ENCODE measurements around the gene NAA25. TPM values are rescaled to one million over a fixed set of nuclear protein-coding genes. Genes with fewer than 3 reads are reported as not detected.

The NAA25 gene
- polyA plus RNA-seq, 1 donor from 2014 or later, result 30.7 TPM

DNA sequence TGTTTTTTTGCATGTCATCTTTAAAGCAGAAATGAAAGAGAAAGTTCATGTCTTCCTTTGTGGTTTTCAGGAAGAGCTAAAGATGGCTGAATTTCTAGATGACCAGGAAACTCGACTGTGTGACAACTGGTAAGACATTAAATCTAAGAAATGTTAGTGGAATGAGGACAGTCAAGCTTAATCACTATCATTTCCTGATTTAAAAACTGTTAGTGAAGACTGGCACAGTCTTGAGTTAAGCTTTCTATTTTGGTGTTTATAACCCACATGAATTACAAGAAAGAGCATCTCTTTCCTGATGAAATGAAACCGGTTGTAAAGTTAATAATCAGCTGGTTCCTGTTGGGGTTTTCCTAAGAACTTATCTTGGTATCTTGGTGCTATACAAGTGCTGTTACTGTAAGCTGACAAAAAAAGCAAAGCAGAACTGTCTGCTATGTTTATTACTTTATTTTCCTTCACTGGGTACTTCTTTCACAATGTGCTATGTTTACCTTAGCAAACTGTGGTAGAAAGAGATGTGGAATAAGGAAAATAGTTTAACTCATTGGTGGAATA, 21.9 kb upstream of the NAA25 start:
- Histone ChIP-seq H2AFZ (ENCODE audit: low read depth, low read length) (no peak overlapping the region), H3K4me2 (ENCODE audit: low read length) (no peak overlapping the region), H3K9me3 (ENCODE audit: low read length) (no peaks in the 10 kb centered on the region), H3K9me2 (ENCODE audit: insufficient read depth, low read length) (no peaks in the 10 kb centered on the region), H3K4me3 (ENCODE audit: low read length) (no peak overlapping the region), H3K27ac (ENCODE audit: low read length) (no peak overlapping the region), H3K27me3 (ENCODE audit: insufficient read depth, low read depth, low read length) (no peaks in the 10 kb centered on the region), H3F3A (ENCODE audit: insufficient read depth, low read length, poor library complexity, severe bottlenecking) (no peaks in the 10 kb centered on the region), H3K9ac (ENCODE audit: low read length) (no peak overlapping the region), H3K36me3 (ENCODE audit: insufficient read depth, low read length) (no peaks in the 10 kb centered on the region), H3K79me2 (replicated peaks; ENCODE audit: insufficient read depth, low read length) (peaks cover 24% of the 10 kb centered on the region), H4K20me1 (ENCODE audit: insufficient read depth) (no peaks in the 10 kb centered on the region)
- TF ChIP-seq TAF1 (IDR thresholded peaks at IDR 0.05; ENCODE audit: low read depth), result no peak
- no peak for TF ChIP-seq RAD21 (conservative IDR thresholded peaks at IDR 0.05)

DNA sequence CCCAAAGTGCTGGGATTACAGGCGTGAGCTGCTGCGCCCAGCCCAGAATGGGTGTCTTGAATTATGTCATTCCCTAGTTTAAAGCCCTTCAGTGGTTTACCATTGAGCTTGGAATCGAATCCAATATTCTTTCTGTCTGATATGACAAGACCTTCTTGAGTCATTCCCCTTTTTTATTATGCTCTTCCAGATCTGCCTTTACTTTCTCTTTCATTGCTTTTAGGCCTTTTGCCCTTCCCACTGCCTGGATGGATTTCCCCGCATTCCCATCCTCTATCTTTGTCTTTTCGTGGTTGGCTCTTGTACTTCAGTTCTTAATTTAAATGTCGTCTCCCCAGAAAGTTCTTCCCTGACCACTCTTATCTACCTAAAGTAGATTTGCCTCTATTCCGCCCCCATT, 18.3 kb upstream of the NAA25 start:
- no peaks in the 10 kb centered on the region for H4K20me1 ChIP-seq (ENCODE audit: insufficient read depth)
- H3K27ac ChIP-seq (ENCODE audit: low read length), result no peak overlapping the region
- H3K4me3 ChIP-seq (ENCODE audit: low read length), result peak overlapping the region; percentile 96
- H3K9ac ChIP-seq (ENCODE audit: low read length), result no peak overlapping the region
- no peaks in the 10 kb centered on the region for H3F3A ChIP-seq (ENCODE audit: insufficient read depth, low read length, poor library complexity, severe bottlenecking)
- no peak overlapping the region for H3K4me2 ChIP-seq (ENCODE audit: low read length)
- TF ChIP-seq, protein P1, sequence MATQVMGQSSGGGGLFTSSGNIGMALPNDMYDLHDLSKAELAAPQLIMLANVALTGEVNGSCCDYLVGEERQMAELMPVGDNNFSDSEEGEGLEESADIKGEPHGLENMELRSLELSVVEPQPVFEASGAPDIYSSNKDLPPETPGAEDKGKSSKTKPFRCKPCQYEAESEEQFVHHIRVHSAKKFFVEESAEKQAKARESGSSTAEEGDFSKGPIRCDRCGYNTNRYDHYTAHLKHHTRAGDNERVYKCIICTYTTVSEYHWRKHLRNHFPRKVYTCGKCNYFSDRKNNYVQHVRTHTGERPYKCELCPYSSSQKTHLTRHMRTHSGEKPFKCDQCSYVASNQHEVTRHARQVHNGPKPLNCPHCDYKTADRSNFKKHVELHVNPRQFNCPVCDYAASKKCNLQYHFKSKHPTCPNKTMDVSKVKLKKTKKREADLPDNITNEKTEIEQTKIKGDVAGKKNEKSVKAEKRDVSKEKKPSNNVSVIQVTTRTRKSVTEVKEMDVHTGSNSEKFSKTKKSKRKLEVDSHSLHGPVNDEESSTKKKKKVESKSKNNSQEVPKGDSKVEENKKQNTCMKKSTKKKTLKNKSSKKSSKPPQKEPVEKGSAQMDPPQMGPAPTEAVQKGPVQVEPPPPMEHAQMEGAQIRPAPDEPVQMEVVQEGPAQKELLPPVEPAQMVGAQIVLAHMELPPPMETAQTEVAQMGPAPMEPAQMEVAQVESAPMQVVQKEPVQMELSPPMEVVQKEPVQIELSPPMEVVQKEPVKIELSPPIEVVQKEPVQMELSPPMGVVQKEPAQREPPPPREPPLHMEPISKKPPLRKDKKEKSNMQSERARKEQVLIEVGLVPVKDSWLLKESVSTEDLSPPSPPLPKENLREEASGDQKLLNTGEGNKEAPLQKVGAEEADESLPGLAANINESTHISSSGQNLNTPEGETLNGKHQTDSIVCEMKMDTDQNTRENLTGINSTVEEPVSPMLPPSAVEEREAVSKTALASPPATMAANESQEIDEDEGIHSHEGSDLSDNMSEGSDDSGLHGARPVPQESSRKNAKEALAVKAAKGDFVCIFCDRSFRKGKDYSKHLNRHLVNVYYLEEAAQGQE (IDR thresholded peaks at IDR 0.05; ENCODE audit: borderline replicate concordance), result no peak
- no peak for TF ChIP-seq SMC3 (conservative IDR thresholded peaks at IDR 0.05; ENCODE audit: poor library complexity)
- TF ChIP-seq EZH2 (IDR thresholded peaks at IDR 0.05; ENCODE audit: borderline replicate concordance, insufficient read depth, low read length, poor library complexity, severe bottlenecking), result no peak
- no peak for TF ChIP-seq TAF1 (IDR thresholded peaks at IDR 0.05; ENCODE audit: low read depth)
- no peak for TF ChIP-seq MXI1 (conservative IDR thresholded peaks at IDR 0.05; ENCODE audit: poor library complexity, severe bottlenecking)
- TF ChIP-seq POLR2AphosphoS5 (IDR thresholded peaks at IDR 0.05), result no peak
- no peak for TF ChIP-seq EP300 (conservative IDR thresholded peaks at IDR 0.05; ENCODE audit: poor library complexity, severe bottlenecking)
- TF ChIP-seq RAD21 (conservative IDR thresholded peaks at IDR 0.05), result no peak
- TF ChIP-seq, protein P2, sequence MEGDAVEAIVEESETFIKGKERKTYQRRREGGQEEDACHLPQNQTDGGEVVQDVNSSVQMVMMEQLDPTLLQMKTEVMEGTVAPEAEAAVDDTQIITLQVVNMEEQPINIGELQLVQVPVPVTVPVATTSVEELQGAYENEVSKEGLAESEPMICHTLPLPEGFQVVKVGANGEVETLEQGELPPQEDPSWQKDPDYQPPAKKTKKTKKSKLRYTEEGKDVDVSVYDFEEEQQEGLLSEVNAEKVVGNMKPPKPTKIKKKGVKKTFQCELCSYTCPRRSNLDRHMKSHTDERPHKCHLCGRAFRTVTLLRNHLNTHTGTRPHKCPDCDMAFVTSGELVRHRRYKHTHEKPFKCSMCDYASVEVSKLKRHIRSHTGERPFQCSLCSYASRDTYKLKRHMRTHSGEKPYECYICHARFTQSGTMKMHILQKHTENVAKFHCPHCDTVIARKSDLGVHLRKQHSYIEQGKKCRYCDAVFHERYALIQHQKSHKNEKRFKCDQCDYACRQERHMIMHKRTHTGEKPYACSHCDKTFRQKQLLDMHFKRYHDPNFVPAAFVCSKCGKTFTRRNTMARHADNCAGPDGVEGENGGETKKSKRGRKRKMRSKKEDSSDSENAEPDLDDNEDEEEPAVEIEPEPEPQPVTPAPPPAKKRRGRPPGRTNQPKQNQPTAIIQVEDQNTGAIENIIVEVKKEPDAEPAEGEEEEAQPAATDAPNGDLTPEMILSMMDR (IDR thresholded peaks at IDR 0.05; ENCODE audit: poor library complexity, severe bottlenecking), result no peak
- no peaks in the 10 kb centered on the region for H3K9me3 ChIP-seq (ENCODE audit: low read length)
- peaks cover 14% of the 10 kb centered on the region for H3K79me2 ChIP-seq (replicated peaks; ENCODE audit: insufficient read depth, low read length)
- no peaks in the 10 kb centered on the region for H3K9me2 ChIP-seq (ENCODE audit: insufficient read depth, low read length)
- no peaks in the 10 kb centered on the region for H3K36me3 ChIP-seq (ENCODE audit: insufficient read depth, low read length)
- no peak overlapping the region for H2AFZ ChIP-seq (ENCODE audit: low read depth, low read length)
- no peaks in the 10 kb centered on the region for H3K27me3 ChIP-seq (ENCODE audit: insufficient read depth, low read depth, low read length)
